ENCODE results near the gene BEND6.
"Not testable (repeated sequence)": the region's sequence is repeated elsewhere in the genome, so short reads cannot be mapped to it uniquely, and the experiment has no call there.

The BEND6 gene

GRCh38 chr6:56984884-56985283 is 30.0 kb downstream of the BEND6 start:
- no peak for DNase-seq

- DNase-seq, result no peak
Measured at GRCh38 chr6:56986611-56987010, 31.7 kb downstream of the BEND6 start.

GRCh38 chr6:56988145-56988544 is 33.2 kb downstream of the BEND6 start:
- DNase-seq, result no peak

- peak in 1 of 4 experiments; percentile 4 for DNase-seq
Measured at GRCh38 chr6:56992036-56992435, 37.1 kb downstream of the BEND6 start.

GRCh38 chr6:56992703-56993102 is 37.8 kb downstream of the BEND6 start:
- no peak for DNase-seq

- DNase-seq, result no peak
Measured at GRCh38 chr6:56995347-56995902, 40.5 kb downstream of the BEND6 start.

GRCh38 chr6:56996401-56996800 is 41.5 kb downstream of the BEND6 start:
- DNase-seq, result no peak

GRCh38 chr6:56999049-56999448 is 44.1 kb downstream of the BEND6 start:
- no peak for DNase-seq

GRCh38 chr6:56999748-57000147 is 44.8 kb downstream of the BEND6 start:
- not testable (repeated sequence) for DNase-seq

GRCh38 chr6:57002197-57002596 is 47.3 kb downstream of the BEND6 start:
- no peak for DNase-seq

GRCh38 chr6:57004292-57004691 is 49.4 kb downstream of the BEND6 start:
- DNase-seq, result no peak

- DNase-seq, result no peak
Measured at GRCh38 chr6:57006101-57006500, 51.2 kb downstream of the BEND6 start.

GRCh38 chr6:57008069-57008468 is 53.2 kb downstream of the BEND6 start:
- DNase-seq, result not testable (repeated sequence)

- DNase-seq, result no peak
Measured at GRCh38 chr6:57013521-57013926, 58.6 kb downstream of the BEND6 start.

GRCh38 chr6:57017069-57017468 is 62.2 kb downstream of the BEND6 start:
- DNase-seq, result no peak

GRCh38 chr6:57017841-57018240 is 62.9 kb downstream of the BEND6 start:
- no peak for DNase-seq

GRCh38 chr6:57019434-57019833 is 64.5 kb downstream of the BEND6 start:
- DNase-seq, result no peak

GRCh38 chr6:57021086-57021720 is 66.3 kb downstream of the BEND6 start:
- DNase-seq, result peak; percentile 5 to 72 (median 46)

- no peak for DNase-seq
Measured at GRCh38 chr6:57024321-57024720, 69.4 kb downstream of the BEND6 start.

GRCh38 chr6:57024775-57025174 is 69.9 kb downstream of the BEND6 start:
- no peak for DNase-seq

GRCh38 chr6:57026001-57026400 is 71.1 kb downstream of the BEND6 start:
- DNase-seq, result no peak

- DNase-seq, result no peak
Measured at GRCh38 chr6:57027301-57027700, 72.4 kb downstream of the BEND6 start.

- no peak for DNase-seq
Measured at GRCh38 chr6:57029213-57029612, 74.3 kb downstream of the BEND6 start.

GRCh38 chr6:57033228-57033627 is 78.3 kb downstream of the BEND6 start:
- no peak for DNase-seq

GRCh38 chr6:57035549-57035948 is 80.6 kb downstream of the BEND6 start:
- no peak for DNase-seq
